ENCODE measurements around the gene ITFG1.

Gene ITFG1

DNA sequence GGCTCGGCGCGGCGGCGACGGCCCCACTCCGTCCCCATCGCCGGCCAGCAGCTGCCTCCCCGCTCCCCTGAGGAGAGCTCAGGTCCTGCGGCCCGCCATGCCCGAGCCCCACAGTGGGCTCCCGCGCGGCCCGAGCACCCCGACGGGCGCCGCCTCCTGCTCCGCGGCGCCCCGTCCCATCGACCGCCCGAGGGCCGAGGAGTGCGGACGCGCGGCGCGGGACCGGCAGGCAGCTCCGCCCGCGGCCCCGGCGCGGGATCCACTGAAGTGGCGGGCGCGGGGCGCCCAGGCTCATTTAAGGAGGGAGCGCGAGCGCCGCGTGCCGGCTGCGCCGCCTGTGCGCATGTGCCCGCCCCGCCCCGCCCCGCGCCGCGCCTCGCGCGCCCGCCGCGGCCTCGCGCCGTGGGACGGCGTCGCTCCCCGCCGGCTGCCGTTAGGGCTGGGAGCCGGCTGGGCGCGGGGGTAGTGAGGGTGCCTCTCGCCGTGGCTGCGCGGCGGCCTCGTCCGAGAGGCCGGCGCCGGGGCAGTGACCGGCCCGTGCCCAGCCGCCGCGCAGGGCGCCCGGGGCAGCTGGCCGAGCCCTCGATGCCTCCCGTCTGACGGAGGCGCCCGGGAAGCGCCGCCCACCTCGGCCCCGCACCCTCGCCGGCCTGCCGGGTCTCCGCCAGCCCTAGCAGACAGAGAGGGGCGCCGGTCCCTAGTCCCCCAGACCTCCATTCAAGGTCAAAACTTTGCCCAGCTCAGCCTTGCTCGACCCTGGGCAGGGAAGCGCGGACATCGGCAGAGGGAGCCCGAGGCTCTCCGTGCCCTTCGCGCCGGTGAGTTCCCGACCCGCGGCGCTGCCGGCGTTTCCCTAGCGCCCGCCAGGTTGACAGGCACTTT, 316.9 kb downstream of the ITFG1 start, which contains the start of gene NETO2 (continued):
- TF ChIP-seq, protein P1, sequence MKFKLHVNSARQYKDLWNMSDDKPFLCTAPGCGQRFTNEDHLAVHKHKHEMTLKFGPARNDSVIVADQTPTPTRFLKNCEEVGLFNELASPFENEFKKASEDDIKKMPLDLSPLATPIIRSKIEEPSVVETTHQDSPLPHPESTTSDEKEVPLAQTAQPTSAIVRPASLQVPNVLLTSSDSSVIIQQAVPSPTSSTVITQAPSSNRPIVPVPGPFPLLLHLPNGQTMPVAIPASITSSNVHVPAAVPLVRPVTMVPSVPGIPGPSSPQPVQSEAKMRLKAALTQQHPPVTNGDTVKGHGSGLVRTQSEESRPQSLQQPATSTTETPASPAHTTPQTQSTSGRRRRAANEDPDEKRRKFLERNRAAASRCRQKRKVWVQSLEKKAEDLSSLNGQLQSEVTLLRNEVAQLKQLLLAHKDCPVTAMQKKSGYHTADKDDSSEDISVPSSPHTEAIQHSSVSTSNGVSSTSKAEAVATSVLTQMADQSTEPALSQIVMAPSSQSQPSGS (tag by site-specific recombination; IDR thresholded peaks at IDR 0.05; ENCODE audit: low read depth) = no peak
- TF ChIP-seq SP2 (tag by site-specific recombination; IDR thresholded peaks at IDR 0.05) (no peak), ZNF473 (tag by site-specific recombination; IDR thresholded peaks at IDR 0.05) (no peak), ZNF560 (tag by site-specific recombination; IDR thresholded peaks at IDR 0.05; ENCODE audit: borderline replicate concordance) (no peak), ZNF391 (tag by site-specific recombination; IDR thresholded peaks at IDR 0.05; ENCODE audit: borderline replicate concordance, low read depth) (no peak), ZNF768 (tag by site-specific recombination; IDR thresholded peaks at IDR 0.05) (no peak), ZNF623 (tag by site-specific recombination; IDR thresholded peaks at IDR 0.05) (no peak), ZNF529 (tag by site-specific recombination; IDR thresholded peaks at IDR 0.05; ENCODE audit: insufficient replicate concordance) (no peak), OSR2 (tag by site-specific recombination; IDR thresholded peaks at IDR 0.05) (no peak), ZNF138 (tag by site-specific recombination; IDR thresholded peaks at IDR 0.05; ENCODE audit: borderline replicate concordance) (no peak), ZNF654 (tag by site-specific recombination; IDR thresholded peaks at IDR 0.05; ENCODE audit: low read depth) (0 out of 2 replicates have a peak, but pooled peaks have one; percentile 5), ZNF76 (tag by site-specific recombination; IDR thresholded peaks at IDR 0.05; ENCODE audit: borderline replicate concordance, low read depth) (no peak), WT1 (tag by site-specific recombination; IDR thresholded peaks at IDR 0.05) (no peak), ZNF777 (tag by site-specific recombination; IDR thresholded peaks at IDR 0.05; ENCODE audit: borderline replicate concordance) (no peak), ZNF366 (tag by site-specific recombination; conservative IDR thresholded peaks at IDR 0.05) (no peak), SETDB1 (IDR thresholded peaks at IDR 0.05; ENCODE audit: insufficient read length, low read length) (no peak), ZNF311 (tag by site-specific recombination; IDR thresholded peaks at IDR 0.05; ENCODE audit: borderline replicate concordance) (no peak), ZEB2 (tag by site-specific recombination; IDR thresholded peaks at IDR 0.05) (0 out of 2 replicates have a peak, but pooled peaks have one; percentile 43), BCL11A (tag by site-specific recombination; IDR thresholded peaks at IDR 0.05; ENCODE audit: low read depth) (no peak), ZFP37 (tag by site-specific recombination; IDR thresholded peaks at IDR 0.05) (no peak), ZNF791 (tag by site-specific recombination; IDR thresholded peaks at IDR 0.05) (no peak), ZBTB8A (tag by site-specific recombination; IDR thresholded peaks at IDR 0.05) (peak; percentile 87), ZNF211 (tag by site-specific recombination; IDR thresholded peaks at IDR 0.05; ENCODE audit: low read depth) (no peak), ZNF112 (tag by site-specific recombination; IDR thresholded peaks at IDR 0.05) (no peak)
- TF ChIP-seq, protein P2, sequence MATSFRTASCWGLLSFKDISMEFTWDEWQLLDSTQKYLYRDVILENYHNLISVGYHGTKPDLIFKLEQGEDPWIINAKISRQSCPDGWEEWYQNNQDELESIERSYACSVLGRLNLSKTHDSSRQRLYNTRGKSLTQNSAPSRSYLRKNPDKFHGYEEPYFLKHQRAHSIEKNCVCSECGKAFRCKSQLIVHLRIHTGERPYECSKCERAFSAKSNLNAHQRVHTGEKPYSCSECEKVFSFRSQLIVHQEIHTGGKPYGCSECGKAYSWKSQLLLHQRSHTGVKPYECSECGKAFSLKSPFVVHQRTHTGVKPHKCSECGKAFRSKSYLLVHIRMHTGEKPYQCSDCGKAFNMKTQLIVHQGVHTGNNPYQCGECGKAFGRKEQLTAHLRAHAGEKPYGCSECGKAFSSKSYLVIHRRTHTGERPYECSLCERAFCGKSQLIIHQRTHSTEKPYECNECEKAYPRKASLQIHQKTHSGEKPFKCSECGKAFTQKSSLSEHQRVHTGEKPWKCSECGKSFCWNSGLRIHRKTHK (tag by site-specific recombination; IDR thresholded peaks at IDR 0.05) = no peak
- TF ChIP-seq, protein P3, sequence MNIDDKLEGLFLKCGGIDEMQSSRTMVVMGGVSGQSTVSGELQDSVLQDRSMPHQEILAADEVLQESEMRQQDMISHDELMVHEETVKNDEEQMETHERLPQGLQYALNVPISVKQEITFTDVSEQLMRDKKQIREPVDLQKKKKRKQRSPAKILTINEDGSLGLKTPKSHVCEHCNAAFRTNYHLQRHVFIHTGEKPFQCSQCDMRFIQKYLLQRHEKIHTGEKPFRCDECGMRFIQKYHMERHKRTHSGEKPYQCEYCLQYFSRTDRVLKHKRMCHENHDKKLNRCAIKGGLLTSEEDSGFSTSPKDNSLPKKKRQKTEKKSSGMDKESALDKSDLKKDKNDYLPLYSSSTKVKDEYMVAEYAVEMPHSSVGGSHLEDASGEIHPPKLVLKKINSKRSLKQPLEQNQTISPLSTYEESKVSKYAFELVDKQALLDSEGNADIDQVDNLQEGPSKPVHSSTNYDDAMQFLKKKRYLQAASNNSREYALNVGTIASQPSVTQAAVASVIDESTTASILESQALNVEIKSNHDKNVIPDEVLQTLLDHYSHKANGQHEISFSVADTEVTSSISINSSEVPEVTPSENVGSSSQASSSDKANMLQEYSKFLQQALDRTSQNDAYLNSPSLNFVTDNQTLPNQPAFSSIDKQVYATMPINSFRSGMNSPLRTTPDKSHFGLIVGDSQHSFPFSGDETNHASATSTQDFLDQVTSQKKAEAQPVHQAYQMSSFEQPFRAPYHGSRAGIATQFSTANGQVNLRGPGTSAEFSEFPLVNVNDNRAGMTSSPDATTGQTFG (tag by site-specific recombination; IDR thresholded peaks at IDR 0.05; ENCODE audit: borderline replicate concordance) = no peak
- TF ChIP-seq, protein P4, sequence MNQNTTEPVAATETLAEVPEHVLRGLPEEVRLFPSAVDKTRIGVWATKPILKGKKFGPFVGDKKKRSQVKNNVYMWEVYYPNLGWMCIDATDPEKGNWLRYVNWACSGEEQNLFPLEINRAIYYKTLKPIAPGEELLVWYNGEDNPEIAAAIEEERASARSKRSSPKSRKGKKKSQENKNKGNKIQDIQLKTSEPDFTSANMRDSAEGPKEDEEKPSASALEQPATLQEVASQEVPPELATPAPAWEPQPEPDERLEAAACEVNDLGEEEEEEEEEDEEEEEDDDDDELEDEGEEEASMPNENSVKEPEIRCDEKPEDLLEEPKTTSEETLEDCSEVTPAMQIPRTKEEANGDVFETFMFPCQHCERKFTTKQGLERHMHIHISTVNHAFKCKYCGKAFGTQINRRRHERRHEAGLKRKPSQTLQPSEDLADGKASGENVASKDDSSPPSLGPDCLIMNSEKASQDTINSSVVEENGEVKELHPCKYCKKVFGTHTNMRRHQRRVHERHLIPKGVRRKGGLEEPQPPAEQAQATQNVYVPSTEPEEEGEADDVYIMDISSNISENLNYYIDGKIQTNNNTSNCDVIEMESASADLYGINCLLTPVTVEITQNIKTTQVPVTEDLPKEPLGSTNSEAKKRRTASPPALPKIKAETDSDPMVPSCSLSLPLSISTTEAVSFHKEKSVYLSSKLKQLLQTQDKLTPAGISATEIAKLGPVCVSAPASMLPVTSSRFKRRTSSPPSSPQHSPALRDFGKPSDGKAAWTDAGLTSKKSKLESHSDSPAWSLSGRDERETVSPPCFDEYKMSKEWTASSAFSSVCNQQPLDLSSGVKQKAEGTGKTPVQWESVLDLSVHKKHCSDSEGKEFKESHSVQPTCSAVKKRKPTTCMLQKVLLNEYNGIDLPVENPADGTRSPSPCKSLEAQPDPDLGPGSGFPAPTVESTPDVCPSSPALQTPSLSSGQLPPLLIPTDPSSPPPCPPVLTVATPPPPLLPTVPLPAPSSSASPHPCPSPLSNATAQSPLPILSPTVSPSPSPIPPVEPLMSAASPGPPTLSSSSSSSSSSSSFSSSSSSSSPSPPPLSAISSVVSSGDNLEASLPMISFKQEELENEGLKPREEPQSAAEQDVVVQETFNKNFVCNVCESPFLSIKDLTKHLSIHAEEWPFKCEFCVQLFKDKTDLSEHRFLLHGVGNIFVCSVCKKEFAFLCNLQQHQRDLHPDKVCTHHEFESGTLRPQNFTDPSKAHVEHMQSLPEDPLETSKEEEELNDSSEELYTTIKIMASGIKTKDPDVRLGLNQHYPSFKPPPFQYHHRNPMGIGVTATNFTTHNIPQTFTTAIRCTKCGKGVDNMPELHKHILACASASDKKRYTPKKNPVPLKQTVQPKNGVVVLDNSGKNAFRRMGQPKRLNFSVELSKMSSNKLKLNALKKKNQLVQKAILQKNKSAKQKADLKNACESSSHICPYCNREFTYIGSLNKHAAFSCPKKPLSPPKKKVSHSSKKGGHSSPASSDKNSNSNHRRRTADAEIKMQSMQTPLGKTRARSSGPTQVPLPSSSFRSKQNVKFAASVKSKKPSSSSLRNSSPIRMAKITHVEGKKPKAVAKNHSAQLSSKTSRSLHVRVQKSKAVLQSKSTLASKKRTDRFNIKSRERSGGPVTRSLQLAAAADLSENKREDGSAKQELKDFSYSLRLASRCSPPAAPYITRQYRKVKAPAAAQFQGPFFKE (tag by site-specific recombination; IDR thresholded peaks at IDR 0.05; ENCODE audit: borderline replicate concordance) = 0 out of 2 replicates have a peak, but pooled peaks have one; percentile 61

Measured in HEK293 (cell line).